Stomach smooth muscle (tissue), 2 donors: ENCODE data around the gene RNLS.

Experiments used
- H3K27ac ChIP-seq: one replicate; pipeline ENCODE4 v1.7.0; 2013; ENCODE audit warnings: mild to moderate bottlenecking, low read length, inconsistent platforms
- H3K27me3 ChIP-seq, 2 donors: one replicate each; pipeline ENCODE4 v1.7.0; 2013; ENCODE audit warnings: low read length in 2 of 2; ENCODE audit not compliant: insufficient read depth in 2 of 2, control insufficient read depth in 1 of 2
- H3K36me3 ChIP-seq, 2 donors: one replicate each; pipeline ENCODE4 v1.7.0; 2013; ENCODE audit warnings: low read length in 2 of 2; ENCODE audit not compliant: control insufficient read depth in 2 of 2, insufficient read depth in 2 of 2
- H3K4me1 ChIP-seq: one replicate; pipeline ENCODE4 v1.7.0; 2013; ENCODE audit warnings: low read length; ENCODE audit not compliant: control insufficient read depth, insufficient read depth
- H3K4me3 ChIP-seq, 2 donors: one replicate each; pipeline ENCODE4 v1.7.0; 2013; ENCODE audit warnings: low read length in 2 of 2
- H3K9ac ChIP-seq, 2 donors: one replicate each; pipeline ENCODE4 v1.7.0; 2013; ENCODE audit warnings: low read length in 2 of 2, mild to moderate bottlenecking in 1 of 2
- H3K9me3 ChIP-seq, 2 donors: one replicate each; pipeline ENCODE4 v1.7.0; 2013; ENCODE audit warnings: low read length in 2 of 2; ENCODE audit not compliant: control insufficient read depth in 2 of 2
- donor health status: healthy.
- donor health status: Pancreatic carcinoma.

The RNLS gene

DNA sequence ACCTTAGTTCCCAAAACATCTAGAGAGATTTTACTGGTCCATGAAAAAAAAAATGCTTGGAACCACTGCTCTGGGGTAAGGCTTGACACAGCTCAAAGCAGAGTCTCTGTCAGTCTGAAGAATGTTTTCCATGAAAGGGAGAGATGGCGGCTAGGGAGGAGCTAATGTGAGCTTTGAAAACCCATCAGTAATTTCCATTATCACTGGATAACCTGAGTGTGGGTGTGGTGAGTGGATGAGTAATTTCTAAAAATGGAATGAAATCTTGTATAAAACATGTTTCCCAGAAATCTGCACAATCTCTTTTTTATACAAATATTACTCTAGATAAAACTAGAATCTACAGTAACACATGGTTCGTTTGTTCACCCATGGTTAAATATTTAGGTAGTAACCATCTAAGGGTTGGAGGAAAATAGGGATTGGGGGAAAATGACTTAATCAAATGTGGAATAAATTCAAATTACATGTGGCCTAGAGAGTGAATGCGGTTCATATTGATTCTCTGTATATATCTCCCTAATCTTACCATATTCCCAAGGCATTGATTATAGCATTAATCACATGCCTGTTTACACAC, 289.4 kb downstream of the RNLS start:
- Histone ChIP-seq H3K27ac (no peak overlapping the region), H3K27me3 (no peaks in the 10 kb centered on the region), H3K9ac (no peak overlapping the region), H3K36me3 (no peaks in the 10 kb centered on the region), H3K9me3 (no peaks in the 10 kb centered on the region), H3K4me1 (no peaks in the 10 kb centered on the region), H3K4me3 (no peak overlapping the region)

- Histone ChIP-seq H3K36me3 (no peaks in the 10 kb centered on the region), H3K4me1 (no peaks in the 10 kb centered on the region), H3K27ac (no peak overlapping the region), H3K9ac (no peak overlapping the region), H3K27me3 (no peaks in the 10 kb centered on the region), H3K9me3 (no peaks in the 10 kb centered on the region), H3K4me3 (no peak overlapping the region)
Measured at GRCh38 chr10:88293073-88293472, 290.0 kb downstream of the RNLS start.

GRCh38 chr10:88292185-88292514, 291.0 kb downstream of the RNLS start:
- Histone ChIP-seq H3K9me3 (no peaks in the 10 kb centered on the region), H3K36me3 (no peaks in the 10 kb centered on the region), H3K27ac (no peak overlapping the region), H3K27me3 (no peaks in the 10 kb centered on the region), H3K4me3 (no peak overlapping the region), H3K9ac (no peak overlapping the region), H3K4me1 (no peaks in the 10 kb centered on the region)

- H3K27ac ChIP-seq: no peak overlapping the region
- H3K9ac ChIP-seq: no peak overlapping the region
- no peak overlapping the region for H3K4me3 ChIP-seq
- no peaks in the 10 kb centered on the region for H3K4me1 ChIP-seq
- H3K36me3 ChIP-seq: no peaks in the 10 kb centered on the region
- no peaks in the 10 kb centered on the region for H3K27me3 ChIP-seq
- no peaks in the 10 kb centered on the region for H3K9me3 ChIP-seq
Measured at GRCh38 chr10:88291289-88292184, 291.6 kb downstream of the RNLS start.

DNA sequence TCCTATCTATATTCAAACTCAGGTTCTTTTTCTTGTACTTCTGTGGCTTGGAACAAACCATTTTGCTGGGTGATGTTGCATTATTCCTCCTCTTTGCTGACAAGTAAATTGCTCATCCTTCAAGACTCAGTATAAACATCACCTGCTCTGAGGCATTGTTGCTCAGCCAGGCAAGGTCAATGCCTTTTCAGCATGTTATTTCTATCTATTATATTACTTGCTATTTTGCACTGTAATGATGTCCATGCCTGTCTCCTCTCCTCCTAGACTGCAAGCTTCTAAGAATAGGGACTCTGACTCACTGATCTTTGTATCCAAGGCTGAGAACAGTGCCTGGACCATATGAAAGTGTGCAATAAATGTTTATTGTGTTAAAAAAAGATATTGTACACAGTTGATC, 293.8 kb downstream of the RNLS start:
- Histone ChIP-seq H3K4me3 (no peak overlapping the region), H3K9ac (no peak overlapping the region), H3K4me1 (no peaks in the 10 kb centered on the region), H3K27ac (no peak overlapping the region), H3K27me3 (no peaks in the 10 kb centered on the region), H3K9me3 (no peaks in the 10 kb centered on the region), H3K36me3 (no peaks in the 10 kb centered on the region)

DNA sequence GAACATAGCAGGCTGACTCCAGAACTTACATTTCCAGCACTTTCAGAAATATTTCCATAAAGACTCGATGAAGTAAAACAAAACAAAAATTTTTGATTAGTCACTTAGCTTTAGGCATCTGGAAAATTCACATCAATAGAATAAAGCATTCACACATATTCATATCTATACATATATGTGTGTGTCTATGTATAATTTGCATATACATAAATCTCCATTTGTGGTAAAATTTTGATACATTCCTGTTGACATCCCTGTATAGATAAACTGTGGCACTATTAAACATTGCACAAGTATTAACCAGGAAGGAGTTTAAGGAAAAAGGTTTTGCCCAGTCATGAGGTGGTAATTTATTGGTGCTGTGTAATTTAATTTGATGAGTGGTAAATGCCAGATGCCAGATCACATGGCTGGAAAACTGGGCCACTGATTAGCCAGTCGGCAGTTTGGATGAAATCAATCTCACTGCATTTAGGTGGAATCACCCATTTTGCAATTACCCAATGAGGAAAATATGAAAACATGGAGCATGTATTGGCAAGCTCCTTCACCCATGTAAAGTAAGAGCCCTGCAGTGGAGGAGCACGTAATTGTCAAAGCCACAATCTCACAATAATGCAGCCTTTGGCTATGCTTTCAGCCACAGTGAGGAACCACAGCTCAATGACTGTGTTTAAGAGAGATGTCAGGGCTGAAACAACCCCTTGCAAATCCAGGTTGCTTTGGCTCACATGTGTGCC, 294.6 kb downstream of the RNLS start:
- no peak overlapping the region for H3K27ac ChIP-seq
- no peaks in the 10 kb centered on the region for H3K9me3 ChIP-seq
- no peaks in the 10 kb centered on the region for H3K4me1 ChIP-seq
- H3K4me3 ChIP-seq: no peak overlapping the region
- H3K36me3 ChIP-seq: no peaks in the 10 kb centered on the region
- no peaks in the 10 kb centered on the region for H3K27me3 ChIP-seq
- H3K9ac ChIP-seq: no peak overlapping the region

DNA sequence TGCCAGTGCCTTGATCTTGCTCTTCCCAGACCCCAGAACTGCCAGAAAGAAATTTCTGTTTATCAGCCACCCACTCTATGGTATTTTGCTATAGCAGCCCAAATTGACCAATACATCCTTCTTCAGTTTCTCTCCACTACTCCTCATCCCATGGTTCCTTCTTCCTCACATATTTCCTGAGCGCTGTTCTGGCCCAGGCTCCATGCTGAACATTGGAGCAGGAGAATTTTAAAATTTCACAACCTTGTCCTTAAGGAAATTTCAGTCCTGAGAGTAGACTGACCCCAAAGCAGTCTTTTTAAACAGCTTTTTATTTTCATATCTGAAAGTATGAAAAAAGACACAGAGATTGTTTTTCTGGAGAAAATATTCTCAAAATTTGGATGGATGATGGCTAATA, 297.1 kb downstream of the RNLS start:
- no peaks in the 10 kb centered on the region for H3K4me1 ChIP-seq
- no peak overlapping the region for H3K27ac ChIP-seq
- no peaks in the 10 kb centered on the region for H3K36me3 ChIP-seq
- no peaks in the 10 kb centered on the region for H3K27me3 ChIP-seq
- no peak overlapping the region for H3K9ac ChIP-seq
- no peak overlapping the region for H3K4me3 ChIP-seq
- no peaks in the 10 kb centered on the region for H3K9me3 ChIP-seq

DNA sequence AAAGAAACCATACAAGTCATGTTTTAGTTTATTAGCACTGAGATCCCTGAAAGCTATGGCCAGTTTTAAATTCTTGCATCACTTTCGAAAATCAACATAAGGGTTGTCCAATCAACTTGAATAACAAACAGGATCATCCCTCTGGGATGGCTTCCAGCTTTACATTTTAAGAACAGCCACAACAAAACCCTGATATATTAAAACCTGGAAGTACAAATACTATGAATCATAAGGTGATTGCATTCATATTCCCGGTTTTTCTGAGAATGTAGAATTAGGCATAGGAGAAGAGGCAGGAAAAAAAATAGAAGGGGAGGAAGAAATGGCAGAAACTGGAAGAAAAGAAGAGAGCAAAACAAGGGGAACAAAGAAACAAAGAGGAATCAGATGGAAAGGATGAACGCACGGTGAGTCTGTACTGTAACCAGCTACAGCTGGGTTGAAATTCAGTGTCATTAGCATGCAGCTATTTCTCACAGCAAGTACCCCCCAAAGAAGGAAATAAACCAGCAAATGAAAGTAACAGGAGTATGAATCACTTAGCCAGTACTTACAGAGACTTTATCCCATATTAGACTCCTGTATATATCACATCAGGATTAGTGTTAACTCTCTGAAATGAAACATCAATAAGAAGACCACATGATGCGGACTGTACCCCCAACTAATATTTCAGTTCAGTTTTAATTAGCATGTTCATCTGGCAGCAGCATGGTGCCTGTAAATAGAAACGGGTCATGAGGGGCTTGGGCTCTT, 301.3 kb downstream of the RNLS start:
- H3K27ac ChIP-seq: no peak overlapping the region
- no peaks in the 10 kb centered on the region for H3K4me1 ChIP-seq
- no peaks in the 10 kb centered on the region for H3K27me3 ChIP-seq
- no peak overlapping the region for H3K4me3 ChIP-seq
- no peak overlapping the region for H3K9ac ChIP-seq
- H3K36me3 ChIP-seq: no peaks in the 10 kb centered on the region
- no peaks in the 10 kb centered on the region for H3K9me3 ChIP-seq

DNA sequence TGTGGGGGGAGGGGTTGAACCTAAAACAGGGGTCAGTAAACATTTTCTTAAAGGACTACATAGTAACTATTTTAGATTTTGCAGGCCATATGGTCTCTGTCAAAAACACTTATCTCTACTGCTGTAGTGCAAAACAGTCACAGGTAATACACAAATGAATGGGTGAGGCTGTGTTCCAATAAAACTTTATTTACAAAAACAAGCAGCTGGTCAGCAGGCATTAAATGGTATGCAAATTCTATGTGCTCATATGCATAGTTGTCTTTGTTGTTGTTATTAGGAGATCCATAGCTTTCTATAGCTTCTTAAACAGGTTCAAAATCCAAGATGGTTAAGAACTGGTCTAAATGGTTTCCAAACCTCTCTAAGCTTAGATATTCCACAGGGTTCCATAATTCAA, 302.6 kb downstream of the RNLS start:
- no peak overlapping the region for H3K9ac ChIP-seq

DNA sequence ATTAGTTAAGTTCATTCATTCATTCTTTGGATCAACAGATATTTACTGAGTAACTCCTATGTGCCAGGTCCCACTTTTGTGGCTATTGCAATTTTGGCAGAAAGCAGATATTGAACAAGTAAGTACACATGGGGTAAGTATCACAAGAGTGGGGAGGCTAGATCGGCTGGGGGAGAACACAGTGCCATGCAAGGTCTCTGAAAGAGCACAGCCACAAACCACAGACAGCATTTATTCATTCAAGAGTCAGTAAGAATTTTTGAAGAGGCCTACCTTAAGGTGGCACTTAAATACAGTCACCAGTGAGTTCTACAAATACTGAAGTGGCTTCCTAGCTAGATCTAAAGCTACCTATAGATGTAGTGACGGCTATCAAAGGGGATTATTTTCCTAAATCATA, 304.2 kb downstream of the RNLS start:
- Histone ChIP-seq H3K4me3 (no peak overlapping the region), H3K27me3 (no peaks in the 10 kb centered on the region), H3K36me3 (no peaks in the 10 kb centered on the region), H3K9ac (no peak overlapping the region), H3K9me3 (no peaks in the 10 kb centered on the region), H3K27ac (no peak overlapping the region), H3K4me1 (no peaks in the 10 kb centered on the region)

More for the DNA sequence above, 302.6 kb downstream of the RNLS start:
- Histone ChIP-seq H3K36me3 (no peaks in the 10 kb centered on the region), H3K4me3 (no peak overlapping the region), H3K9me3 (no peaks in the 10 kb centered on the region), H3K27ac (no peak overlapping the region), H3K27me3 (no peaks in the 10 kb centered on the region), H3K4me1 (no peaks in the 10 kb centered on the region)
